OCI-LY3 (cell line): ENCODE data around the gene ERGIC1.
"Not testable (repeated sequence)": the region's sequence is repeated elsewhere in the genome, so short reads cannot be mapped to it uniquely, and the experiment has no call there.

Source experiments
- H2AFZ ChIP-seq: fragments of 200-600, 300-600 bp; shearing (Covaris generic); 2 replicates; pipeline ENCODE4 v1.6.0; 2014; ENCODE audit warnings: antibody characterized with exemption, low read depth, low read length
- H3K27ac ChIP-seq: fragments of 200-600, 300-600 bp; sonication (generic); 2 replicates; pipeline ENCODE4 v1.5.1; 2014; ENCODE audit warnings: mild to moderate bottlenecking, low read length, moderate library complexity, mixed read lengths
- H3K27me3 ChIP-seq: fragments of 200-600, 300-600 bp; sonication (generic); 2 replicates; pipeline ENCODE4 v1.6.1; 2014; ENCODE audit warnings: low read depth, low read length, mixed read lengths
- H3K36me3 ChIP-seq: fragments of 200-600, 300-600 bp; sonication (generic); replicated peaks from 2 replicates; pipeline ENCODE3; 2014; ENCODE audit warnings: low read depth, low read length, mixed read lengths
- H3K4me1 ChIP-seq: fragments of 300-600, 200-600 bp; sonication (generic); 2 replicates; pipeline ENCODE4 v1.6.1; 2014; ENCODE audit warnings: low read length, mixed read lengths
- H3K4me2 ChIP-seq: fragments of 200-600, 300-600 bp; sonication (generic); 2 replicates; pipeline ENCODE4 v1.6.1; 2014; ENCODE audit warnings: low read length, mixed read lengths
- H3K4me3 ChIP-seq: fragments of 300-600, 200-600 bp; sonication (generic); 2 replicates; pipeline ENCODE4 v1.5.1; 2014; ENCODE audit warnings: antibody characterized with exemption, mild to moderate bottlenecking, low read length, moderate library complexity
- H3K79me2 ChIP-seq: fragments of 300-600, 200-600 bp; shearing (Covaris generic); 2 replicates; pipeline ENCODE4 v1.6.1; 2014; ENCODE audit warnings: mild to moderate bottlenecking, low read length, mixed read lengths
- H3K9ac ChIP-seq: fragments of 300-600, 200-600 bp; shearing (Covaris generic); 2 replicates; pipeline ENCODE4 v1.6.0; 2014; ENCODE audit warnings: mild to moderate bottlenecking, low read length, moderate library complexity
- H3K9me3 ChIP-seq: fragments of 200-600, 300-600 bp; shearing (Covaris generic); 2 replicates; pipeline ENCODE4 v1.6.1; 2014; ENCODE audit warnings: low read length, mixed read lengths; ENCODE audit not compliant: insufficient read depth
- H4K20me1 ChIP-seq: fragments of 200-600, 300-600 bp; sonication (generic); 2 replicates; pipeline ENCODE4 v1.6.1; 2016; ENCODE audit warnings: low read length, mixed read lengths; ENCODE audit not compliant: insufficient read depth
- EZH2phosphoT487 ChIP-seq: fragments of 200-600 bp; shearing (Covaris generic); IDR thresholded peaks from 2 replicates; pipeline ENCODE4 v1.6.1; 2018; ENCODE audit warnings: antibody characterized with exemption, mixed run types, low read depth
- TF ChIP-seq, protein P1 (sequence below): fragments of 200-600, 300-600 bp; sonication (generic); IDR thresholded peaks from 2 replicates; pipeline ENCODE4 v1.5.1; 2014; ENCODE audit warnings: antibody characterized with exemption, low read length, low read depth

The ERGIC1 gene

DNA sequence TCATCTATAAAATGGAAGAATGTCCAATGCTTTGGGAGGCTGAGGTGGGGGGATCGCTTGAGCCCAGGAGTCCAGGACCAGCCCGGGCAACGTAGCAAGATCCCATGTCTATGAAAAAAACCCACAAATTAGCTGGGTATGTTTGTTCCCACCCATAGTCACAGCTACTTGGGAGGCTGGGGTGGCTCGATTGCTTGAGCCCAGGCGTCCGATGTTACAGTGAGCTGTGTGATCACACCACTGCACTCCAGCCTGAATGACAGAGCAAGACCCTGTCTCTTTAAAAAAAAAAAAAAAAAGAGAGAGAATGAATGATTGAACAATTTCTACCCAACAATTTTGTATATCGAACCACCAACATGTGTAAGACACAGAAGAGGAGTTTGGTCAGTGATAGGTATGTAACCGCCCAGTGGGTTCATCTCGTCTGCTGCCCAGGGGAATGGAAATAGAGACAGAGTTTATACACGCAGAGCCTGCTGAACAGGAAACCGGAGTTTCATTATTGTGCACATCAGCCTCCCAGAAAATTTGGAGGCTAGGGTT, 26.2 kb upstream of the ERGIC1 start:
- no peaks in the 10 kb centered on the region for H3K36me3 ChIP-seq
- H3K27me3 ChIP-seq = no peaks in the 10 kb centered on the region
- peak overlapping the region; percentile 92 for H3K9ac ChIP-seq
- TF ChIP-seq, protein P1, sequence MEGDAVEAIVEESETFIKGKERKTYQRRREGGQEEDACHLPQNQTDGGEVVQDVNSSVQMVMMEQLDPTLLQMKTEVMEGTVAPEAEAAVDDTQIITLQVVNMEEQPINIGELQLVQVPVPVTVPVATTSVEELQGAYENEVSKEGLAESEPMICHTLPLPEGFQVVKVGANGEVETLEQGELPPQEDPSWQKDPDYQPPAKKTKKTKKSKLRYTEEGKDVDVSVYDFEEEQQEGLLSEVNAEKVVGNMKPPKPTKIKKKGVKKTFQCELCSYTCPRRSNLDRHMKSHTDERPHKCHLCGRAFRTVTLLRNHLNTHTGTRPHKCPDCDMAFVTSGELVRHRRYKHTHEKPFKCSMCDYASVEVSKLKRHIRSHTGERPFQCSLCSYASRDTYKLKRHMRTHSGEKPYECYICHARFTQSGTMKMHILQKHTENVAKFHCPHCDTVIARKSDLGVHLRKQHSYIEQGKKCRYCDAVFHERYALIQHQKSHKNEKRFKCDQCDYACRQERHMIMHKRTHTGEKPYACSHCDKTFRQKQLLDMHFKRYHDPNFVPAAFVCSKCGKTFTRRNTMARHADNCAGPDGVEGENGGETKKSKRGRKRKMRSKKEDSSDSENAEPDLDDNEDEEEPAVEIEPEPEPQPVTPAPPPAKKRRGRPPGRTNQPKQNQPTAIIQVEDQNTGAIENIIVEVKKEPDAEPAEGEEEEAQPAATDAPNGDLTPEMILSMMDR = no peak
- TF ChIP-seq EZH2phosphoT487 = no peak
- H4K20me1 ChIP-seq = no peaks in the 10 kb centered on the region
- peak overlapping the region; percentile 98 for H3K4me2 ChIP-seq
- H2AFZ ChIP-seq = peak overlapping the region; percentile 87; the same call in 1 of the 2 replicates
- peak overlapping the region; percentile 64 for H3K27ac ChIP-seq
- peaks cover 14% of the 10 kb centered on the region for H3K4me1 ChIP-seq
- H3K4me3 ChIP-seq = peak overlapping the region; percentile 88
- H3K9me3 ChIP-seq = no peaks in the 10 kb centered on the region
- H3K79me2 ChIP-seq = no peaks in the 10 kb centered on the region

GRCh38 chr5:172809774-172810173, 24.3 kb upstream of the ERGIC1 start:
- H3K9ac ChIP-seq = no peak overlapping the region
- no peak overlapping the region for H3K27ac ChIP-seq
- H3K9me3 ChIP-seq = no peaks in the 10 kb centered on the region
- no peaks in the 10 kb centered on the region for H3K27me3 ChIP-seq
- H4K20me1 ChIP-seq = no peaks in the 10 kb centered on the region
- no peaks in the 10 kb centered on the region for H3K36me3 ChIP-seq
- H2AFZ ChIP-seq = no peak overlapping the region
- H3K4me1 ChIP-seq = peaks cover 16% of the 10 kb centered on the region
- H3K79me2 ChIP-seq = no peaks in the 10 kb centered on the region
- no peak overlapping the region for H3K4me2 ChIP-seq
- H3K4me3 ChIP-seq = no peak overlapping the region
- no peak for TF ChIP-seq EZH2phosphoT487
- TF ChIP-seq, protein P1 = no peak

- H3K79me2 ChIP-seq, H4K20me1 ChIP-seq: not testable (repeated sequence)
- H3K4me1 ChIP-seq = peaks cover 28% of the 10 kb centered on the region
Measured at GRCh38 chr5:172810996-172811395, 23.1 kb upstream of the ERGIC1 start.

DNA sequence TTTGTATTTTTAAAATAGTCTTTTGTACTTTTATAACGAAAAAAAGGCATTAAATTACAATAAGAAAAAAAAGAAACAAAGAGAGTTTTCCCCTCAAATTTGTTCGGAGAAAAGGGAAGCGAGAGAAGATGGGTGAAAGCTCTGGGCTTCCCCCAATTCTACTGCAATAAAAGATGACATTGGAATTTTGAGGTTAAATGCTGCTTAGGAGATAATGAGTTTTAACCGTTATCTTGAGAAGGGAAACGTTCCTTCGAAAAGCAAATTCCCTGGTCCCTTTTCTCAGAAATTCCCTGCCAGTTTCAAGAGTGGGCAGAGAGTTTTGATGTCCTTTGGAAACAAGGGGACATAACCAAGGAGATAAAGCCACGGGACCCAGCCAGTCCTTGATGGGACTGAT, 18.4 kb upstream of the ERGIC1 start:
- Histone ChIP-seq H3K27me3 (no peaks in the 10 kb centered on the region), H3K4me2 (peak overlapping the region; percentile 74), H3K79me2 (no peaks in the 10 kb centered on the region), H4K20me1 (no peaks in the 10 kb centered on the region), H3K27ac (peak overlapping the region; percentile 46), H3K9me3 (no peaks in the 10 kb centered on the region), H3K4me3 (peak overlapping the region; percentile 51), H3K36me3 (no peaks in the 10 kb centered on the region), H3K9ac (peak overlapping the region; percentile 4; the same call in 1 of the 2 replicates), H3K4me1 (peaks cover 30% of the 10 kb centered on the region), H2AFZ (no peak overlapping the region; the same call in 1 of the 2 replicates)
- TF ChIP-seq, protein P1 = no peak
- no peak for TF ChIP-seq EZH2phosphoT487

More at GRCh38 chr5:172810996-172811395, 23.1 kb upstream of the ERGIC1 start:
- not testable (repeated sequence) for H3K27ac ChIP-seq, H3K36me3 ChIP-seq, H3K4me2 ChIP-seq, H3K9ac ChIP-seq, H2AFZ ChIP-seq, H3K4me3 ChIP-seq, H3K27me3 ChIP-seq, H3K9me3 ChIP-seq
